Brain microvascular endothelial cell (primary cell): ENCODE results near the gene KRT12.

Experiments
- DNase-seq: peaks from one replicate; pipeline ENCODE4 v3.0.0-alpha.2; 2020
- H3K27ac ChIP-seq: fragments of 250-450 bp; sonication (Bioruptor Pico); 2 replicates; pipeline ENCODE4 v1.5.1; 2020; ENCODE audit warnings: mild to moderate bottlenecking, moderate library complexity
- H3K27me3 ChIP-seq: fragments of 250-450 bp; sonication (Bioruptor Pico); replicated peaks from 2 replicates; pipeline ENCODE4 v1.5.1; 2020; ENCODE audit warnings: mild to moderate bottlenecking
- H3K36me3 ChIP-seq: fragments of 250-450 bp; sonication (Bioruptor Pico); replicated peaks from 2 replicates; pipeline ENCODE4 v1.5.1; 2020; ENCODE audit warnings: mild to moderate bottlenecking
- H3K4me3 ChIP-seq: 2 replicates; pipeline ENCODE4 v1.5.1; 2011; ENCODE audit warnings: low read depth, mild to moderate bottlenecking, control low read depth, low read length, moderate library complexity
- CTCF ChIP-seq: IDR thresholded peaks from 2 replicates; pipeline ENCODE4 v1.5.1; 2011; ENCODE audit warnings: low read depth, mild to moderate bottlenecking, moderate library complexity, low read length, control low read depth, inconsistent platforms; ENCODE audit errors: missing control alignments
- in situ Hi-C: cut with HindIII; loops from 2 replicates; pipeline ENCODE4 v1.10.0; 2017; ENCODE audit warnings: low sequenced_read_pairs, low pct_ligation_motif_present

Gene KRT12

DNA sequence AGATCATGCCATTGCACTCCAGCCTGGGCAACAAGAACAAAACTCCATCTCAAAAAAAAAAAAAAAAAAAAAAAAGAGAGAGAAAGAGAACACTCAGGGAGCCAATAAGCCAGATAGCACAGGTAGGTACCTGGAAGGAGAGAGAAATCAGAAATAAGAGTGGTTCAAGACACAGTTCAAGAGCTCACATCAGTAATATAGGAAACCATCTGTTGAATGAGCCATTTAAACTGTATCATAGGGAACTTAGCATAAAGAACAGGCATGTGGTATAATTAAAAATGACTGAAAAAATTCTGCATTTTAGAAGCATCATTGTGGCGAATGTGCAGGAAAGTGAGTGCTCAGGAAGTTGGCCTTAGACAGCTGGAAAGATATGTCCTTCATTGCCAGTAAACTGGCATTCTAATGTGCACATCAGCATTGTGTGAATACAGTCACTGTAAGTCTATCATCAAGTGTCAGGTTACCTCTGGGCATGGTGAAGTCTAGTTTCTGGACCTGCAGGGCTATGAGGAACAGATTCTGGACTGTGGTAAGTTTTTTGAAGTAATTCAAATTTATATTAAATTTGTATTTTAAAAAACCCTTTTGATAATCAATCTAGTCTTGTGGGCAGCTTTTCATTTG, 20.4 kb downstream of the KRT12 start:
- H3K4me3 ChIP-seq, result no peak overlapping the region
- TF ChIP-seq CTCF, result no peak
- no peaks in the 10 kb centered on the region for H3K27me3 ChIP-seq
- no peaks in the 10 kb centered on the region for H3K36me3 ChIP-seq
- no peak for DNase-seq
- H3K27ac ChIP-seq, result no peak overlapping the region
- in situ Hi-C loops, result no loop called here

DNA sequence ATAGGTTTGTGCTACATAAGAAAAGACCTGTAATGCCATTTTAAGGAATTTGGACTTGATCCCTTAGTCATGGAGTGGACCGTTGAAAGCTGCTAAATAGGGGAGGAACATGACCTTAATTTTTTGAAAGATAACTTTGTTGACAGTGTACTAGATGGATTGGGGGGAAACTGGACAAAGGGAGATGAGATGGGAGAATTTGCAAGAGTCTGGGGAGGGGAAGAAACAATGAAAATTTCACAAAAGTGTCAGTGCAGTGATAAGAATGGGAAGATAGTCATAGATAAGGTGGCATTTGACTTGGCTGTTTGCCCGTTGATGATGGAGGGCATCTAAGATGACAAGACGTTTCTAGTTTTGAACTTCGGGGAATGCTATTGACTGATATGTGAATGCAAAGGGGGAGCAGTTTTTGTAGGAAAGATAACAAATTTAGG, 22.3 kb downstream of the KRT12 start:
- Histone ChIP-seq H3K27me3 (no peaks in the 10 kb centered on the region), H3K4me3 (no peak overlapping the region), H3K36me3 (no peaks in the 10 kb centered on the region), H3K27ac (no peak overlapping the region)
- no peak for DNase-seq
- in situ Hi-C loops, result no loop called here
- no peak for TF ChIP-seq CTCF

GRCh38 chr17:40843242-40843641, 23.8 kb downstream of the KRT12 start:
- H3K4me3 ChIP-seq, result no peak overlapping the region
- H3K36me3 ChIP-seq, result no peaks in the 10 kb centered on the region
- DNase-seq, result no peak
- TF ChIP-seq CTCF, result no peak
- H3K27me3 ChIP-seq, result no peaks in the 10 kb centered on the region
- in situ Hi-C loops, result no loop called here
- H3K27ac ChIP-seq, result no peak overlapping the region

DNA sequence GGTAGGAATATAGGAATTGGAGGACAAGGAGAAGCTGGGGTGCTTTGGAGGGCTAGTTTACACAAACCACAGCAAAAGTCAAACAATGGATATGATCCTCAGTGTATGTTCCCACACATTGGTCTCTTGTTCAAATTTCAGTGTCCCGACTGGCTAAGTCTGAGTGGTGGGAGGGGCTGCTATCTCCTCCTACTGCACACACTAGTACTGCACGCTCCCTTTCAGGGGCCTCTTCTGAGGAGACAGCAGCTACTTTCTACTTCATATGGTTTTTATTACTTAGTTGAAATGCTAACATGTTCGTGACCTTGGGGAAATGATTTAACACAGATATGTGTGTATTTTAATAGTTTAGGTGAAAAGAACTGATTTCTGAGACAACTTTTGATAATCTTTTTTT, 25.8 kb downstream of the KRT12 start:
- Histone ChIP-seq H3K27ac (no peak overlapping the region), H3K36me3 (no peaks in the 10 kb centered on the region), H3K4me3 (no peak overlapping the region), H3K27me3 (no peaks in the 10 kb centered on the region)
- no peak for DNase-seq
- TF ChIP-seq CTCF, result no peak
- in situ Hi-C loops, result no loop called here

- no peak for TF ChIP-seq CTCF
- Histone ChIP-seq H3K4me3 (no peak overlapping the region), H3K27me3 (no peaks in the 10 kb centered on the region), H3K36me3 (peaks cover 4% of the 10 kb centered on the region), H3K27ac (no peak overlapping the region)
- no peak for DNase-seq
- in situ Hi-C loops, result no loop called here
Measured at GRCh38 chr17:40839194-40839593, 27.8 kb downstream of the KRT12 start.

DNA sequence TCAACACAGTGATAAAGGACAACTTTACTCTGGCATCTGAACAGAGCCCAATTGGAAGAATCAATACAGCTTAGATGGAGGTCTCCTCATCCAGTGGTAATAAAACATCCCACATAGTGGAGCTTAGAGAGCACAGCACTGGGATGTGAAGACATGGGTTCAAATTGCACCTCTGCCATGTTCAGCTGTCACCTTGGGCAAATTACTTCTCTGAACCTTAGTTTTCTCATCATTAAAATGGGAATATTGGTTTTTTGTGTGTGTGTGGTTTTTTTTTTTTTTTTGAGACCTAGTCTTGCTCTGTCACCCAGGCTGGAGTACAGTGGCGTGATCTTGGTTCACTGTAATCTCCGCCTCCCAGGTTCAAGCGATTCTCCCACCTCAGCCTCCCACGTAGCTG, 31.0 kb downstream of the KRT12 start:
- in situ Hi-C loops, result no loop called here
- Histone ChIP-seq H3K27me3 (no peaks in the 10 kb centered on the region), H3K4me3 (no peak overlapping the region), H3K27ac (no peak overlapping the region), H3K36me3 (peaks cover 4% of the 10 kb centered on the region)
- DNase-seq, result no peak
- no peak for TF ChIP-seq CTCF
